Astrocyte of the spinal cord (primary cell): Measurements from ENCODE around the gene CLSTN3.

ENCODE experiments used
- DNase-seq: peaks from one replicate; pipeline ENCODE4 v3.0.0; 2011; ENCODE audit warnings: low read depth, low spot score
- H3K4me3 ChIP-seq: 2 replicates; pipeline ENCODE4 v1.5.1; 2011; ENCODE audit warnings: low read depth, mild to moderate bottlenecking, low read length, moderate library complexity
- CTCF ChIP-seq: IDR thresholded peaks from 2 replicates; pipeline ENCODE4 v1.5.1; 2012; ENCODE audit warnings: low read depth, mild to moderate bottlenecking, low read length, inconsistent platforms
- in situ Hi-C: cut with HindIII; loops from 2 replicates; pipeline ENCODE4 v1.10.0; 2017; ENCODE audit warnings: low sequenced_read_pairs

The CLSTN3 gene

GRCh38 chr12:7096979-7097378 is 33.2 kb upstream of the CLSTN3 start:
- in situ Hi-C loops = no loop called here
- DNase-seq = no peak
- TF ChIP-seq CTCF = no peak
- no peak overlapping the region for H3K4me3 ChIP-seq

GRCh38 chr12:7099290-7099996 is 30.7 kb upstream of the CLSTN3 start:
- in situ Hi-C loops = no loop called here
- no peak overlapping the region for H3K4me3 ChIP-seq
- DNase-seq = no peak
- TF ChIP-seq CTCF = no peak

GRCh38 chr12:7100239-7100638 is 29.9 kb upstream of the CLSTN3 start:
- in situ Hi-C loops = no loop called here
- TF ChIP-seq CTCF = no peak
- DNase-seq = no peak
- H3K4me3 ChIP-seq = no peak overlapping the region

- DNase-seq = no peak
- no peak for TF ChIP-seq CTCF
- H3K4me3 ChIP-seq = no peak overlapping the region
- in situ Hi-C loops = no loop called here
Measured at GRCh38 chr12:7101047-7101693, 29.0 kb upstream of the CLSTN3 start.

GRCh38 chr12:7101694-7102131 is 28.5 kb upstream of the CLSTN3 start:
- no peak for TF ChIP-seq CTCF

GRCh38 chr12:7102582-7102981 is 27.6 kb upstream of the CLSTN3 start:
- in situ Hi-C loops = no loop called here
- no peak for DNase-seq
- no peak for TF ChIP-seq CTCF
- H3K4me3 ChIP-seq = no peak overlapping the region

More at GRCh38 chr12:7101694-7102131, 28.5 kb upstream of the CLSTN3 start:
- in situ Hi-C loops = no loop called here
- no peak overlapping the region for H3K4me3 ChIP-seq
- no peak for DNase-seq
